Measurements from ENCODE around the gene CBR4. TPM values are rescaled to one million over a fixed set of nuclear protein-coding genes. Genes with fewer than 3 reads are reported as not detected.
A peak's percentile ranks its signal among the peaks of the same experiment; 100 is the strongest.

CBR4 gene
- total RNA-seq, 1 experiment from 2014 or later, result 31.6 TPM

GRCh38 chr4:169005453-169006099, 4.5 kb downstream of the CBR4 start:
- no peaks in the 10 kb centered on the region for H3K9me3 ChIP-seq (ENCODE audit: low read depth, low read length, poor library complexity, severe bottlenecking)
- no TSS peak for BruUV-seq (replicated peaks)
- intact Hi-C loops (cut with micrococcal nuclease; ENCODE audit: unreplicated experiment), result loop anchor here (1.0 to 5.0 kb wide), 4 partner anchors 82 to 493 kb away; no protein-coding TSS in a partner anchor
- DNase-seq (ENCODE audit: low spot score), result peak; percentile 42
- peaks cover 37% of the 10 kb centered on the region for H3K36me3 ChIP-seq (ENCODE audit: insufficient read depth, low read length, poor library complexity, severe bottlenecking)
- ChIA-PET POLR2A (ENCODE audit: low non-redundant PET) (interaction anchor here (0.6 kb wide), 1 partner anchor 33 kb away, joined by 4 read pairs; no protein-coding TSS in a partner anchor), CTCF (no interaction called here)
- no peaks in the 10 kb centered on the region for H3K27me3 ChIP-seq (replicated peaks; ENCODE audit: insufficient read depth, low read depth, low read length, poor library complexity)
- H3K4me1 ChIP-seq (ENCODE audit: insufficient read depth, low read length, poor library complexity, severe bottlenecking), result peaks cover 16% of the 10 kb centered on the region
- no peak overlapping the region for H3K4me3 ChIP-seq (ENCODE audit: low read depth, low read length, poor library complexity, severe bottlenecking)
- TF ChIP-seq EZH2 (IDR thresholded peaks at IDR 0.05; ENCODE audit: borderline replicate concordance, low read depth, low read length, poor library complexity, severe bottlenecking) (no peak), CTCF (conservative IDR thresholded peaks at IDR 0.05; ENCODE audit: low read depth, low read length) (peak; percentile 58; the same call in 1 of the 2 replicates)
- no peak overlapping the region for H3K27ac ChIP-seq (ENCODE audit: low read depth, low read length, poor library complexity, severe bottlenecking)

- DNase-seq (ENCODE audit: low spot score), result no peak
- intact Hi-C loops (cut with micrococcal nuclease; ENCODE audit: unreplicated experiment), result loop anchor here (5.0 kb wide), 1 partner anchor 818 kb away; no protein-coding TSS in a partner anchor
- H3K36me3 ChIP-seq (ENCODE audit: insufficient read depth, low read length, poor library complexity, severe bottlenecking), result peaks cover 41% of the 10 kb centered on the region
- peaks cover 19% of the 10 kb centered on the region for H3K4me1 ChIP-seq (ENCODE audit: insufficient read depth, low read length, poor library complexity, severe bottlenecking)
- ChIA-PET POLR2A (ENCODE audit: low non-redundant PET) (interaction anchor here (0.6 kb wide), 1 partner anchor 10 kb away, joined by 3 read pairs; the partner anchor contains the start of gene CBR4), CTCF (no interaction called here)
- TF ChIP-seq CTCF (conservative IDR thresholded peaks at IDR 0.05; ENCODE audit: low read depth, low read length) (no peak), EZH2 (IDR thresholded peaks at IDR 0.05; ENCODE audit: borderline replicate concordance, low read depth, low read length, poor library complexity, severe bottlenecking) (no peak)
- BruUV-seq (replicated peaks), result no TSS peak
- H3K9me3 ChIP-seq (ENCODE audit: low read depth, low read length, poor library complexity, severe bottlenecking), result no peaks in the 10 kb centered on the region
- H3K27me3 ChIP-seq (replicated peaks; ENCODE audit: insufficient read depth, low read depth, low read length, poor library complexity), result no peaks in the 10 kb centered on the region
- no peak overlapping the region for H3K27ac ChIP-seq (ENCODE audit: low read depth, low read length, poor library complexity, severe bottlenecking)
- H3K4me3 ChIP-seq (ENCODE audit: low read depth, low read length, poor library complexity, severe bottlenecking), result no peak overlapping the region
Observed at GRCh38 chr4:169000315-169000714, 9.7 kb downstream of the CBR4 start.

GRCh38 chr4:168999809-169000208, 10.2 kb downstream of the CBR4 start:
- no peak for DNase-seq (ENCODE audit: low spot score)
- intact Hi-C loops (cut with micrococcal nuclease; ENCODE audit: unreplicated experiment), result loop anchor here (5.0 kb wide), 1 partner anchor 818 kb away; no protein-coding TSS in a partner anchor
- no TSS peak for BruUV-seq (replicated peaks)
- CTCF ChIA-PET, result interaction anchor here (0.5 kb wide), 1 partner anchor 10 kb away, joined by 4 read pairs; the partner anchor contains the start of gene CBR4
- H3K36me3 ChIP-seq (ENCODE audit: insufficient read depth, low read length, poor library complexity, severe bottlenecking), result peaks cover 36% of the 10 kb centered on the region
- no peak overlapping the region for H3K4me3 ChIP-seq (ENCODE audit: low read depth, low read length, poor library complexity, severe bottlenecking)
- POLR2A ChIA-PET (ENCODE audit: low non-redundant PET), result no interaction called here
- peaks cover 18% of the 10 kb centered on the region for H3K4me1 ChIP-seq (ENCODE audit: insufficient read depth, low read length, poor library complexity, severe bottlenecking)
- TF ChIP-seq CTCF (conservative IDR thresholded peaks at IDR 0.05; ENCODE audit: low read depth, low read length), result no peak
- TF ChIP-seq EZH2 (IDR thresholded peaks at IDR 0.05; ENCODE audit: borderline replicate concordance, low read depth, low read length, poor library complexity, severe bottlenecking), result no peak
- no peak overlapping the region for H3K27ac ChIP-seq (ENCODE audit: low read depth, low read length, poor library complexity, severe bottlenecking)
- no peaks in the 10 kb centered on the region for H3K9me3 ChIP-seq (ENCODE audit: low read depth, low read length, poor library complexity, severe bottlenecking)
- no peaks in the 10 kb centered on the region for H3K27me3 ChIP-seq (replicated peaks; ENCODE audit: insufficient read depth, low read depth, low read length, poor library complexity)

All from A673 (cell line).